Epidermal melanocyte (primary cell): ENCODE results near the gene RNASE8.
"Not testable (repeated sequence)": the region's sequence is repeated elsewhere in the genome, so short reads cannot be mapped to it uniquely, and the experiment has no call there.

ENCODE experiments used
- DNase-seq: peaks from one replicate; pipeline ENCODE4 v3.0.0; 2011; ENCODE audit warnings: low spot score; ENCODE audit not compliant: insufficient read length

RNASE8 gene

GRCh38 chr14:21057803-21058675, at the start of gene RNASE8:
Gene RNASE8, plus strand, starts transcription at chr14:21057822. Its CDS starts 71 bp downstream, at chr14:21057893.
- no peak for DNase-seq

- not testable (repeated sequence) for DNase-seq
Measured at GRCh38 chr14:21009721-21010120, 47.9 kb upstream of the RNASE8 start.

- DNase-seq, result no peak
Measured at GRCh38 chr14:21011136-21011535, 46.5 kb upstream of the RNASE8 start.

- DNase-seq, result peak; percentile 85
Measured at GRCh38 chr14:21014761-21015190, 42.8 kb upstream of the RNASE8 start.

GRCh38 chr14:21015312-21015711, 42.3 kb upstream of the RNASE8 start:
- DNase-seq, result no peak

- DNase-seq, result no peak
Measured at GRCh38 chr14:21016413-21017190, 41.0 kb upstream of the RNASE8 start.

- DNase-seq, result no peak
Measured at GRCh38 chr14:21017528-21018245, 39.9 kb upstream of the RNASE8 start.

- DNase-seq, result no peak
Measured at GRCh38 chr14:21018286-21018685, 39.3 kb upstream of the RNASE8 start.

GRCh38 chr14:21018781-21019180, 38.8 kb upstream of the RNASE8 start:
- DNase-seq, result no peak

- DNase-seq, result no peak
Measured at GRCh38 chr14:21019366-21019765, 38.3 kb upstream of the RNASE8 start.

GRCh38 chr14:21020977-21021545, 36.6 kb upstream of the RNASE8 start:
- DNase-seq, result no peak

- no peak for DNase-seq
Measured at GRCh38 chr14:21022686-21023085, 34.9 kb upstream of the RNASE8 start.

GRCh38 chr14:21023174-21023573, 34.4 kb upstream of the RNASE8 start:
- no peak for DNase-seq

- no peak for DNase-seq
Measured at GRCh38 chr14:21023817-21024584, 33.6 kb upstream of the RNASE8 start.

- DNase-seq, result no peak
Measured at GRCh38 chr14:21024585-21025370, 32.8 kb upstream of the RNASE8 start, which contains the start of gene NDRG2. Gene NDRG2, minus strand, starts transcription at chr14:21025061. Its CDS starts 1,746 bp downstream, at chr14:21023315.

- no peak for DNase-seq
Measured at GRCh38 chr14:21025371-21026273, 32.0 kb upstream of the RNASE8 start.

- DNase-seq, result no peak
Measured at GRCh38 chr14:21026274-21026987, 31.2 kb upstream of the RNASE8 start.

GRCh38 chr14:21026988-21027315, 30.7 kb upstream of the RNASE8 start:
- DNase-seq, result no peak
